Subcutaneous adipose tissue (tissue), 4 donors: ENCODE measurements around the gene ERVFRD-1. TPM values are rescaled to one million over a fixed set of nuclear protein-coding genes. Genes with fewer than 3 reads are reported as not detected.

ENCODE experiments used
- total RNA-seq, 4 donors: library from RNA; depleted of rRNA; stranded (reverse); fragments of >200 nt; gene quantifications; one replicate each; pipeline ENCODE4 v1.1.0, GENCODE V29; 2016
- TF ChIP-seq, protein P1 (sequence below): fragments of 450-650 bp; IDR thresholded peaks from one replicate; pipeline ENCODE4 v1.5.1; 2016; ENCODE audit warnings: low read depth, mild to moderate bottlenecking, control low read depth, antibody characterized with exemption, moderate library complexity

The ERVFRD-1 gene
- total RNA-seq, 4 donors from 2014 or later, result 0.17 to 0.65 (median 0.44) TPM; not detected in 1

DNA sequence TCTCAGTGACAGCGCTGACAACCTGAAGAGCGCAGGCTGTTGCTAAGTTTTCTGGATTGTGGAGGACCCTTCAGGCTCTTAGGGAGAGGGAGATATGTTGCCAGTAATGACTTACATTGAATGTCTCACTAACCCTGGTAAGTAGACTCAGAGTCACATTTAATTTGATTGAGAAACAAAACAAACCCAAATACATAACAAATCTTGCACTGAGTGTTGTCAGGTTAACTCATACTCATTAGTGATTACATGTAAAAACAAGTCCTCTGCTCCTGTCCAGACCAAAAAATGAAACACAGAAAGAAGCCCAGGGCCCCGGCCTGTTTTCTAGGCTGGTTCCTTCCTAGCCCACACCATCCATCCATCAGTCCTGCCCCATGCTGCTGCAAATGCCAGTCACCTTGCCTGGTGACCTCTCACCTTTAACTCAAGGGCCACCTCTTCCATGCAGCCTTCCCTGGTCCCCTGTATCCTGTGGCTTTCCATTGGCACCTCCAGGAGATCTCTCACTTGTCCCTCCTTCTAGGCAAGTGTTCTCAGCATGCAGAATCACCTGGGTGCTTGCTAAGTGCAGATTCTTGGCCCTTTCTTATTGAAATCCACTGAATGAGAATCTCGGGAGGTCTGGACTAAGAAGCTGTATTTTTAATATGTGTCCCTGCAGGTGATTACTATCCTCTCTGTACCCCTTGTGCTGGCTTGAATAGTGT lies 34.7 kb upstream of the ERVFRD-1 start:
- TF ChIP-seq, protein P1, sequence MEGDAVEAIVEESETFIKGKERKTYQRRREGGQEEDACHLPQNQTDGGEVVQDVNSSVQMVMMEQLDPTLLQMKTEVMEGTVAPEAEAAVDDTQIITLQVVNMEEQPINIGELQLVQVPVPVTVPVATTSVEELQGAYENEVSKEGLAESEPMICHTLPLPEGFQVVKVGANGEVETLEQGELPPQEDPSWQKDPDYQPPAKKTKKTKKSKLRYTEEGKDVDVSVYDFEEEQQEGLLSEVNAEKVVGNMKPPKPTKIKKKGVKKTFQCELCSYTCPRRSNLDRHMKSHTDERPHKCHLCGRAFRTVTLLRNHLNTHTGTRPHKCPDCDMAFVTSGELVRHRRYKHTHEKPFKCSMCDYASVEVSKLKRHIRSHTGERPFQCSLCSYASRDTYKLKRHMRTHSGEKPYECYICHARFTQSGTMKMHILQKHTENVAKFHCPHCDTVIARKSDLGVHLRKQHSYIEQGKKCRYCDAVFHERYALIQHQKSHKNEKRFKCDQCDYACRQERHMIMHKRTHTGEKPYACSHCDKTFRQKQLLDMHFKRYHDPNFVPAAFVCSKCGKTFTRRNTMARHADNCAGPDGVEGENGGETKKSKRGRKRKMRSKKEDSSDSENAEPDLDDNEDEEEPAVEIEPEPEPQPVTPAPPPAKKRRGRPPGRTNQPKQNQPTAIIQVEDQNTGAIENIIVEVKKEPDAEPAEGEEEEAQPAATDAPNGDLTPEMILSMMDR, result no peak

DNA sequence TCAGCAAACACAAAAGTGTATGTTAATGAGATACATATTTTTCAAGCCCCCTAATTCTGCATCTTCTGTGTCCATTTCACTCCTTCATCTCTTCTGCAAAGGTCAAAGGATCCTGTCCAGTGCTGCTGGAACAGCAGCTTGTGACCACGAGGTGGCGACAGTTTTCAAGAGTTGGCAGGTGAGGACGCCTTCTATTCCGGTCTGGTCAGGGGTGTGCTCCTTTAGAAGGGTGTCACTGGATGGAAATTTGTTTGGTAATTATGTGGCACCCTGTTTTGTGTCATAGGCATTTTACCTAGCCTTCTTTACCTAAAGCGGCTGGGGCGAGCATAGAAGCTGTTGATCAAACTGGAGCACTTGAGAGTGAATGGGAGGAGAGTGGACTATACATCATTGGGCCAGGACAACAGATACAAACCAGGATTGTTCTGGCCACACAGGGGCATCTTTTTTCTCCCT lies 32.9 kb upstream of the ERVFRD-1 start:
- TF ChIP-seq, protein P1, result no peak

- TF ChIP-seq, protein P1, result no peak
These were observed 32.2 kb upstream of the ERVFRD-1 start for GRCh38 chr6:11143394-11144371.

DNA sequence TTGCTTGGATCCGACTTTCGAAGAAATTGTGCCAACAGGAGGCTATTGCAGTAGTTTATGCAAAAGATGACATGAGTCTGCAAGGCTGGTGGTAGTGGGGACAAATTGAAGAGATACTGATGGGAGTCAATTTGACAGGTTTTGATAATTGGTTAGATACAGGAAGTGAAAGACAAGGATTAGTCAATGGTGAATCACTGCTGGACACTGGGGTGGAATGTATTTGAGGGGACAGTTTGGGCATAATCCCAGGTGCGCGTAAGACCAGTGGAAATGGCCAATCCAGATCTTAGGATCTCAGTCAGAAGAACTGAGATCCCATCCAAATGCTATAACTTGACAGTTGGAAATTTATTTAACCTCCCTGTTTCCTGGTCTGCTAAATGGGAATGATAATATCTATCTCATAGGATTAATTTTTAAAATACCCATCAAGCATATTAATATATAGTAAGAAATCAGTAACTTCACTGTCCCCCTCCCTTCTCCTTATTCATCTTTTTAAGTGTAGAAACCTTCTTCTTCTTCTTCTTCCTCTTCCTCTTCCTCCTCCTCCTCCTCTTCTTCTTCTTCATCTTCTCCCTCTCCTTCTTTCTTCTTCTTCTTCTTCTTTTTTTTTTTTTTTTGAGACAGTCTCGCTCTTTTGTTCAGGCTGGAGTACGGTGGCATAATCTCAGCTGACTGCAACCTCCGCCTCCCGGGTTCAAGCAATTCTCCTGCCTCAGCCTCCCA lies 30.9 kb upstream of the ERVFRD-1 start:
- TF ChIP-seq, protein P1, result no peak

DNA sequence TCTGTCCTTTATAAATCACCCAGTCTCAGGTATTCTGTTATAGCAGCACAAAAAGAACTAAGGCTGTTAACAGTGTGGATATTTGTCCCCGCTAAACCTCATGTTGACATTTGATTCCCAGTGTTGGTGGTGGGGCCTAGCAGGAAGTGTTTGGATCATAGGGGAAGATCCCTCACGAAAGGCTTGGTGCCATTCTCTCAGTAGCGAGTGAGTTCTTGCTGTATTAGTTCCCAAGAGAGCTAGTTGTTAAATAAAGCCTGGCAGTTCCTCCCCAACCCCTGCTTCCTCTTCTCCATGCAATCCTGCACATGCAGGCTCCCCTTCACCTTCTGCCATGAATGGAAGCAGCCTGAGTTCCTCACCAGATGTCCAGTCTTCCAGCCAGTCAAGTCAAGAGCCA lies 29.8 kb upstream of the ERVFRD-1 start:
- TF ChIP-seq, protein P1, result no peak

DNA sequence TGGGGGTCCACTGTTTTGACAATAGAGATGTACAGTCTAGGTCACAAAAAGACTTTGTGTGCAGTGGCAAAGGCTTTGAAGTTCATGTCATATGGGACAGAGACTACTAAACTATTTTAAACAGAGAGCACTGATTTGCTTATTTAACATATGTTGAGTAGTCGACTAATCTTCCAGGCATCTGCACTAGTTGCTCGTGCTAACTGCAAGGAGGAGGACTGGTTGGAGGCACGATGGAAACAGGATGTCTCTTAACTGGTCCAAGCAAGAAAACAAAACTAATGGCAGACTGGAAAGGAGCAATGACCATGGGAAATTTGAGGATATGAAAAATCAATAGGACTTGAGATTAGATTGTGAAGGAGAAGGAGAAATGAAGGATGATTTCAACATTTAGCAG lies 28.5 kb upstream of the ERVFRD-1 start:
- TF ChIP-seq, protein P1, result no peak
